Ammon's horn (tissue), 1 donor: ENCODE data around the gene L3MBTL4.

ENCODE experiments used
- DNase-seq: peaks from one replicate; pipeline ENCODE4 v3.0.0-alpha.2; 2016; ENCODE audit warnings: low spot score

The L3MBTL4 gene

DNA sequence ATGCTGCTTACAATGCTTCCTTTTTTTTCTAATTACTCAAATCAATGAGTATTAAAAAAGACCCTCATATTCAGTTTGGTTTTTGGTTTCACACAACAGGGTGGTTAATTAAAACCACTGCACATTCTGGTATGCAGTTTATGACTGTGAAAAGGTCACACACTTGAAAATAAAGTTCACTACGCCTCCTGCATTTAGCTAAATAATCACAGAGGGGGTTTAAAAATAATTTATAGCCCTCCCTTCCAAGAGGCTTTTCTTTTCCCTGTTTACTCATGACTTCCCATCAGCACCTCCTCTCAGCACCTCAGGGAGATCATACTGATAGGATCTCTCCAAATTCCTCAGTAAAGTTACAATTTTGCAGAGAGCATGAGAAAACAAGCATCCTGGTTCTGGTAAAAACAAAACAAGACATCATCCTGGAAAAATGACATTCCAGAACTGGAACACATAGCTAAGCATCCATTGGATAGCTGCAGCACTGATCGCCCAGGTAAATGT is 389.9 kb downstream of the L3MBTL4 start:
- no peak for DNase-seq

DNA sequence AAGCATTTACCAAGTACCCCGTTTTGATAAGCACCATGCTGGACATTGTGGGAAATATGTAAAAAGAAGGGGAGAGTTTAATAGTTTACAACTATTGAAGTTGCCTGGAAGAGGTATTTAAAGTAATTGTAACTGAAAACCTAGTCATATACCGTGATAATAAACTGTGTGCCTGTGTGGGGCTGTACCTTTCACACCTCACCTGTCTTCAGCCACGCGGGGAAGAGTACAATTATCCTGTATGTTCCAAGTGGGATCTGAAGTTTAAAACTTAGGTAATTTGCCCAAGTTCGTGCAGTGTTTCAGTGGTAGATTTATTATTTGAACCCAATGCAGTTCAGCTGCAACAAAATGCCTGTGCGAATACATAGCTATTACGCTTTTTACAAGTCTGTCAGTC is 391.2 kb downstream of the L3MBTL4 start:
- no peak for DNase-seq

DNA sequence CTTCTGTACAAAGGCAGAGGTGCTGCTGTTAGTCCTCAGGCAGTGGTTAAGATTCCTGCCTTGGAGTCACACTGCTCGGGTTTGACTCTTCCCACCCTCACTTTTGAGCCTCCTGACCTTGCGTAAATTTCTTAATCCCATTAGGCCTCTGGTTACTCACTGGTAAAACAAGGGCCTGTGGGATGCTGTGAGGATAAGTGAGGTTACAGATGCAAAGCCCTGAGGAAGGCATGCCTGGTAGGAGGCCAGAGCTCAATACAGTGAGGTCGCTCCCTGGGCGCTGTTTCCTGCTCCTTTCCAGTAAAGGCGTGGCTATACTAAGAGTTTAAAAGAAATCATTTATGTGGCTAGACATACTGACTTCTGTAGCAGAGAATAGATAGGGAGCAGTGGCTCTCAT is 391.9 kb downstream of the L3MBTL4 start:
- DNase-seq: no peak

DNA sequence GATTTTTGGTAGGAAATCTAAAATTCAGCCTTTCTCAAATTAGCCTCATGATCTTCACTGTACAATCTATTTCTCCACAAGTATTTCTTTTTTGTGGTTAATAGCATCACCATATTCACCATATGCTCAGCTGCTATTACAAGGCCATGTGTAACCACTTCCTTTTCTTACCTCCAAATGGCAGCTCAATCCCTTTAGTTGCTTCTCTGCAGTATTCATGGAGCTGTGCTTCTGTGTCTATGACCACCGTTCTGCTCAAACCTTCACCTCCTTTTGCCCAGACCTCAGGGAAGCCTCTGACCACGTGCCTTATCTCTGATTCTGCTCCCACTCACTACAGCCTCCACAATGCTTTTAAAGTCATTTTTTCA is 392.7 kb downstream of the L3MBTL4 start:
- no peak for DNase-seq

DNA sequence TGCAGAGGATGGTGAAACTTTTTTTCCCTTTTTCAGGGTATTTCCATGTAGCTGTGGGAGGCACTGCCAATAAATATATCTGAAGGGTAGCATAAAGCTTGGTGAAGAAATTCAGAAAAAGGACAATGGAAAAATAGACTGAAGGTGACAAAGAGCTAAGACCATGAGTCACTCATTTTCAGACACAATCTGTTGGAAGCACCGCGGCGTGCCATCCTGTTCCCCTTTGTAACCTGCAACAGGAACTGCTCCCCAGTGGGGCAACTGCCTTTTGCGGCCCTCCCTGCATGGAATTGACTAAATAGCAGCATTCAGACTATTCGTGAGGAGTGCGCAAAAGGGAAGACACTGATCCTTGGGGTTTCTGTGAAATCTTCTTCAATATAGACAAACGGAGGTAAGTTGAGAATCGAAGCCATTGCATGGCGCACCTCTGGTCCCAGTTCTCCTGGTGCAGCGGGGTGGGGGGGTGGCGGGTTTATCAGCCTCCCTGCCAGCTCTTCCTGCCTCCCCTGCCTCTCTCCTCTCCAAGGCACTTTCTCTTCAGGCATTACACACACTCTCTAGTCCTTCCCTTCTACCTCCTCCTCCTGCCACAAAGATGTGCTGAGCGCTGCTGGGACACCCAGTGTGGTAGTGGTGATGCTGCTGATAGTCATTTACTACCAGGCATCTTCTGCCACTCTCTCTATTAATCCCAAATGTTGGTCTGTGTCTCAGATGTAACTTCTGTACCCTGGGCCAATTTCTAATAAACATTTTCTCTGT is 393.2 kb downstream of the L3MBTL4 start:
- DNase-seq: no peak

DNA sequence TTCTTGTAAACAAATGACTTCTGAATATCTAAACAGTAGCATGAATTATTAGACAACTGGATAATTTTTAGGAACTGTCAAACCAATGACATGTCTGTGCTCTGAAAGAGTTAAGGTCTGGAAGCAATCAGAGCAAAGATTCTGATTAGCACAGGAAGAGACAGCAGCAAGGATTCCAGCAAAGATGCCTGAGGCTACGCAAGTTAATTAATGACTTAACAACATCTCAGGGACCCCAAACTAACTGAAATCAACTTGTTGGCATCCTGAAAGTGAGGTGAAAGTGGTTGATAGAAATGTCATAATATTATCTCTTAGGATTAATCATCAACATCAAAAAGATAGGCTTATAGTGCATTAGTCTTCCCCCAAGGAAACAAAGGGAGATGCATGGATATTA is 396.0 kb downstream of the L3MBTL4 start:
- DNase-seq: no peak

DNA sequence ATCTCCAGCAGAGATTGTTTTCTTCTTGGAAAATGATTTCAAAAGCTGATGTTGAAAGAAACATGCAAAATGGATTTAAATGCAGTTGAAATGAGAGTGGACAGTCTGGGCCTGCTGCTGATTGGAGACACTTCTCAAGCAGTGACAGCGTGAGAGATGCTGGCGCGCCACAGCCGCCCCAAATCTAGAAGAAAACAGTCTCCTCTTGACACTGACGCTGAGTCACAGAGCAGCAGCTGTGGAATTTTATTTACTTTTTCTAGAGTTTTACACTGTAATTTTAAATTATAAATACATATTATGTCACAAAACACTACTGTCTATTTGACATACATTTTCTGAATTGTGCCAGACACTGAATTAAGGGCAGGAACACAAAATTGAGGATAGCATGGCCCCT is 397.5 kb downstream of the L3MBTL4 start:
- no peak for DNase-seq

DNA sequence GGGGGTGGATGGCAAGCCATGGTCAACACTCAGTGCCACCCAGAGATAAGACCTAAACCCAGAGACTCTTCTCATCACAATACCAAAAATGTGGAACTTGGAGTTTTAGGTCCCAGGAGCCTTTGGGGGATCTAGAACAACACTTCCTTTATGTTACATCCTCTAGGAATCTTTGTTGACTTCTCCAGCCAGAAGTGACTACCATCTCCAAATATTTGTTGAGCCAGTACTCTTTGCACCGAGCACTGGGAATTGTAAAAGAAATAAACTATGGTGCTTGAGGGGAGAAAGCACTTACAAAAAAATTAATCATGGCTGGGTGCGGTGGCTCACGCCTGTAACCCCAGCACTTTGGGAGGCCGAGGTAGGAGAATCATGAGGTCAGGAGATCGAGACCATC is 399.3 kb downstream of the L3MBTL4 start:
- DNase-seq: no peak

DNA sequence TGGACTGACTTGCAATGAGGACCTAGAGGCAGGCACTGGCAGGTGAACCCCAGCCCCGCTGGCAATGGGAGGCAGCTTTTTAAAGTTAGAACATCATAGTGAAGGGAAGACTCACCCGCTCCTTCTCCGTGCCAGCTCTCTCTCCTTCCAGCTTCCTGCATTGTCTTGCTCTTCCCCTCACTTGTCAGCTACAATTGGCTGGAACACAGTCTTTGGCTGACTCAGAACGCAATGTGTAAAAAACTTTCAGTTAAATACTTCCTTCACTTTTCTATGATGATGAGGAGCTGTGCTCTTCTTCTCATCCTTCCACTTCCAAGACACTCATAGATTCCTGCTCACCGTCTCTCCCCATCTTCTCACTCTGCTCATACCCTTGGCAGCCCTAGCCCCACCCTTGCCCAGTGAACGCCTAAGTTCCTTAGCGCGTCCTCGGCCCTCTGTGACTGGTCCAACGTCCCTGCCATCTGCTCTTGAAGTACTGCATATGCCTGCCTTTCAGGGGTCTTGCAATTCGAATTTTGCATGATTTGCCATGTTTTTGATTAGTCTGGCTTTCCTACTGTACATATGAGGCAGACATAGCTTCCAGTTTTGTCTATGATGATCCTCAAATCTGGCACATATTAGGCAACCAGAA is 401.4 kb downstream of the L3MBTL4 start:
- peak; percentile 15 for DNase-seq

DNA sequence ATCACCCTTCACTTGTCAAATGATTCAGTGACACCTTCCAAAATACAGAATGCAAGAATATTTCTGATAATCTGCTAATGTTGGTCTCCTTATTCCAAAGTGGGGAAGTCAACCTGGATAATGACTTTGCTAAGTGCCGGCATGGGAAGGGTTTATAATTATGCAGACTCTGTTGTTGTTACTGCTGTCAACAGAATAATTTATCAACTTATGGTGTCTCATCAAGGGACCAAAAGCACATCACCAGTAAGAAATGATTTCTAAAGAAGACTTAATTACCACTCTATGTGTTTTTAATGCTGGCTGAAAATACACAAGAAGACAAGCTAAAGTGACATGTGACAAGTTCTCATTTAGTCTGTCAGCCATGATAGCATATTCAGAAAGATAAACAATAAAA is 403.8 kb downstream of the L3MBTL4 start:
- DNase-seq: no peak

DNA sequence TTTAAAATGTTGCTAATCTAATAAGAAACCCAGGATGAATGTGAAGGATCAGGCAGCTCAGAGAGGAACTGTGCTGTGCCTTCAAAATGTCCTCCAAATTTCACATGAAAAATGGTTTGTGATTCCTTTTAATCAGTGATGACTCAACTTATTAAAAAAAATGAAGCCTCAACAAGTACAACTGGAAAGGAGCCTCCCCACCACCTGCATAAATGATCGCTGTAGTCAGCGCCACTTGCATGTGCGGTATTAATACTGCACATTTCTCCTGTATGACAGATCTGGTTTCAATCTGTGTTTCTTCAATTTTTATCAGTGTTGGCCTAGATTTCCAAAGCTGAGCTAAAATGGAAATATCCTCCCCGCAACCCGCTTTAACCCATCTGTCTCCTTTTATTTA is 404.4 kb downstream of the L3MBTL4 start:
- DNase-seq: no peak

DNA sequence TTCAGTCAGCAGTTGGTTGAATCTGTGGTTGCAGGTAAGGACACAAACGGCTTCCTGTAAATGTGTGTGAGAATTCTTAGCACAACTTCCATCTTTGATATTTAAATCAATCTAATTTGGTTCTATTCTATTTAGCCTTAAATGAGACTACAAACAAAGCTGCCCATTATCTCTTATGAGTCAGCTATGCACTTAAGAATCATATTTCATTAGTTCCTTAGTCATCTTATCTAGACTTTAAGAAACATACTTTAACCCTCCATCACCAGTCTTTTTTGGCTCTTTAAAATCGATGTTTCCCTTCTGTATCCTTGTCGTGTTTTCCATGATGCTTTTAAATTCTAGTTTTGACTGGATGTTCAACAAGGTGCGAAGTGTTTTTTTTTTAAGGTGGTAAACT is 405.0 kb downstream of the L3MBTL4 start:
- no peak for DNase-seq

DNA sequence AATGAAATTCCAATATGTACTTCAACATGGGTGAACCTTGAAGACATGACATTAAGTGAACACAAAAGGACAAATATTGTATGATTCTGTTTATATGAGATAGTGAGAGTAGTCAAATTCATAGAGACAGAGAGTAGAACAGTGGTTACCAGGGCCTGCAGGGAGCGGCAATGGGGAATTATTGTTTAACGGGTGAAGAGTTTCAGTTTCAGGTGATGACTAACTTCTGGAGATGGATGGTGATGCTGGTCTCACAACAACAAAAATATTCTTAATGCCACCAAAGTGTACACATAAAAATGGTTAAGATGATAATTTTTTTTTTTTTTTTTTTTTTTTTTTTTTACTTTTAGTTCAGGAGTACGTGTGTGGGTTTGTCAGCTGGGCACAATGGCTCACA is 410.0 kb downstream of the L3MBTL4 start:
- no peak for DNase-seq

DNA sequence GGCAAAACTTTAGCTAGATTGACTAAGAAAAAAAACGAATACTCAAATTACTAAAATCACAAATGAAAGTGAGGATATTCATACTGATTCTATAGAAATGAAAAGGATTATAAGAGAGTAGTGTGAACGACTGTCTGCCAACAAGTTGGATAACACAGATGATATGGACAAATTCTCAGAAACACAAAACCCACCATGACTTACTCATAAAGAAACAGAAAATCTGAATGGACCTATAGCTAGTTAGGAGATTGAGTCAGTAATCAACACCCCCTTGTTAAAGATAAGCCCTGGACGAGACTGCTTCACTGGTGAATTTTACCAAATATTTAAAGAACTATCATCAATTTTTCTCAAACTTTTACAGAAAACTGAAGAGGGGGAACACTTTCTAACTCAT is 410.6 kb downstream of the L3MBTL4 start:
- no peak for DNase-seq

DNA sequence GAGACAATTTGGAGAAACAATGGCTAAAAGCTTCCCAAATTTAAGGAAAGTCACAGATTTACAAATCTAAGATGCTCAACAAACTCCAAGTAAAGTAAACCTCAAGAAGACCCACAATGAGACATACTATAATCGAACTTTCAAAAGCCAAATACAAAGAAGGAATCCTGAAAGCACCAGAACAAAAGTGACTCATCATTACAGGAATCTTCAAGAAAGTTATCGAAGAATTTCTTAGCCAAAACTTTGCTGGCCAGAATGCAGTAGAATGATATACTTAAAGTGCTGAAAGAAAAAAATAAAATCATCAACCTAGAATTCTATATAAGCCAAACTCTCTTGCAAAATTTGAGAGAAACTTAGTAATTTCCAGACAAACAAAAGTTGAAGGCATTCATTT is 412.8 kb downstream of the L3MBTL4 start:
- no peak for DNase-seq

DNA sequence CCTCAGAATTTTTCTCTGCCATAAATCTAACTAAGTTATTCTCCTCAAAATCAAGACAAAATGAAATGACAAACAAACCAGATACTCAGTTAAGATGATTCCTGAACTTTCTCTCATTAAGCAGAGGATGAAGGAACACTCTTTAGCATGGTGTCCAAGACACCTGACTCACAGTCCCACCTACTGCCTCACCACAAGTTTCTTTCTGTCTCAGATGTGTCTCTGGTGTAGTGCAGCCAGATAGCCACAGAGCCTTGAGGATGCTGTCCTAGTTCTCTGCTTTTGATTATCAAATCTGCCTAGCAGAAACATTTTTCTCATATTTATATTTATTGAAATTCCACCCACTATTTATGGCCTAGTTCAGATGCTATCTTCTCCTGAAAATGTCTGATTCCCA is 415.8 kb downstream of the L3MBTL4 start:
- no peak for DNase-seq

DNA sequence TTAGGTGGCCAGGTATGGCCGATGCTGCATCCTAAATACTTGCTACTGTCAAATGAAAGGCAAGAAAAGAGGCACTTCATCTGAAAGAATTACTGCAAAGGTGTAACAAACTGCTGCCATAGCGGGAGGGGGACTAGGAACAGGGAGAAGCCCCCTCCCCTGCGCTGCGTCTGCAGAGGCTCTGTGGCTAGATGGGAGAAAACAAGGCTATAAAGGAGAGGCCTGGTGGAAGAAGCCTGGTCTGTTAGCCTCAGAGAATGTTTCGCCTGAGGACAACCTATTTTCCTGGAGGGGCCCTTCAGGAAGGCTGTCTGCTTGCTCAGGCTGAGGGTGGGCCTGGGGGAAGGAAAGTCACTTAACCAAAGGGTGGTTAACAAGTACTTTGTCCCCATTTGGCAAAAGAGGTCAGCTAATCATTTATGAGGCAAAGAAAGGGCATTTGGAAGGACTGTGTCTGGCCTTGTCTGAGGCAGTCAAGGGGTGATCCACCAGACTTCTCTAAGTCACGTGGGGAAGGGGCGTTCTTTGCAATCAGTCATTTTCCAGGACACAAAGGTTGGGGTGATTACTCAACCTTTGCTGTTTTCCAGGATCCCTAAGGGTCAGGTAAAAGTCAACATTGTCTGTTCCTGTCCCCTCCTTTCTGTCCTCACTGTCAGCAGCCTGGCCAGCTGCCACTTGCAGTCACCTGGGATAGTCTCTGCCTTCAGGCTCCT is 416.4 kb downstream of the L3MBTL4 start:
- no peak for DNase-seq

DNA sequence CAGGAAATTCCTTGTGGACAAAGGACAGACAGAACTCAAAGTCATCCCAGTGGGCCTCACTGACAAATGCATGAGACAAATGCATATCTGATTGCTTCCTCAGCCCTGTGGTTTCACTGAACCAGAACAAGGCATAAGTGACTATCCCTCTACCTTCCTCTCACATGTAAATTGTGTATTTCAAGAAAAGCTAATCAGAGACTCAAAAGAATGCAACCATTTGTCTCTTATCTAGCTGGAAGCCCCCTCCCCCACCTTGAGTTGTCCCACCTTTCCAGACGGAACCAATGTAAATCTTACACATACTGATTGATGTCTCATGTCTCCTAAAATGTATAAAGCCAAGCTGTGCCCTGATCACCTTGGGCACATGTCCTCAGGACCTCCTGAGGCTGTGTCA is 417.4 kb downstream of the L3MBTL4 start:
- no peak for DNase-seq

DNA sequence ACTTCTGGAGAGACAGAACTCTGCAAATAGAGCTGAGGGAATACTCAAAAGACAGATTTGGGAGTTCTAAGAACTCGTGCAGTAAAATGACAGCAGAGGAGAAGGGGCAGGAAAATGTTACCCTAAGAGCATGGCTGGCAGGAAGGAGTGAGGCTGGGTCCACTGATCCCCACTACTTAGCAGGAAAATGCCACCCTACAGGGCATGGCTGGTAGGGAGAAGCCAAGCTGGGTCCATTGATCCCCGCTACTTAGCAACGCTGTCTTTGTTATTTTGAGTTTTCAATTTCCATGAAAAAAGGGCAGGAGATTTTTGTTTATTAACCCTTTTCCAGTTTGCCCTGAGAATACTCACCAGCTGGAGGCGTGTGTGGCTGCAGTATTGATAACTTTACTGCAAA is 419.1 kb downstream of the L3MBTL4 start:
- no peak for DNase-seq

DNA sequence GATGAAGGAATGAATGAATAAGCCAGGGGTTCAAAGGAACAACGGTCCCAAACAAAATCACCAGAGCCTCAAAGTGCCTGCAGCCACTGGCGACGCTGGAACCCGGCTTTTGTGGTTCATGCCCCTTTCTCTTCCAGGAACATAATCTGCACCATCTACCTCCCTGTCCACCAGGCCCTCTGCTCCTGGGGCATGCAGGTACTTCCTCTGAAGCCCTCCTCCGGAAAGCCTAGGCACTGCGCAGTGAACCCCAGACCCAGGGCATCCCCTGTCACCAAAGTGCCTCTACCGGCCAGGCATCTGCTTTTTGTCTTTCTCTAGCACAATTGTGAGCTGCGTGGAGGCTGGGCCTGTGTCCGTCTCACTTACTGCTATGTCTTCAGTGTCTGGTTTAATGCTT is 420.8 kb downstream of the L3MBTL4 start:
- DNase-seq: no peak

DNA sequence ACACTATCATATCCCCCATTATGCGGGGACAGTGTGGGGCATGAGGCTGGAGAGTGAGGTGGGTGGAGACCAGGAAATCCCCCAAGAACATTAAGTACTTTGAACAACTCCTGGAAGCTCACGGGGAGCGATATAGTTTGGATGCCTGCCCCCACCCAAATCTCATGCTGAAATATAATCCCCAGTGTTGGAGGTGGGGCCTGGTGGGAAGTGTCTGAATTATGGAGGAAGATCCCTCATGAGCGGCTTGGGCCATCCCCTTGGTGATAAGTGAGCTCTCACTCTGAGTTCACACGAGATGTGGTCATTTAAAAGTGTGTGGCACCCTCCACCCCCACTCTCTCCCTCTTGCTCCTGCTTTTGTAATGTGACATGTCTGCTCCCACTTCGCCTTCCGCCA is 422.3 kb downstream of the L3MBTL4 start:
- DNase-seq: no peak

DNA sequence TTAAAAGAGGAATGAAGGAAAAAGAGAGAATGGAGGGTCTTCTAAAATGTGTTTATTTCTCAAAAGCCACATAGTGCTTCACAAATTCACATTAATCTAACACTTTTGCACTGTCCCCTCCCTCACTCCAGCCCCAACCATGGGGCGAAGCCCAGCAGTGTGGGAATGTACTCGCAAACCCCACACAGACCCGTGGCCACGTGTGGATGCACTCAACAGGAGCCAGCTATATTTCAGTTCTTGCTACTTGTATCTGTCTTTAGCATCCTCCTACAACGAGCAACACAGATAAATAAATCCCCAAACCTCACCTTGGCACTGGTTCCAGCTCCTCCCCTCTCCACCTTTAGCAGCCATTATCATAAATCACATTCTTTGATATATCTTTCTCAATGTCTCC is 427.5 kb downstream of the L3MBTL4 start:
- DNase-seq: no peak

DNA sequence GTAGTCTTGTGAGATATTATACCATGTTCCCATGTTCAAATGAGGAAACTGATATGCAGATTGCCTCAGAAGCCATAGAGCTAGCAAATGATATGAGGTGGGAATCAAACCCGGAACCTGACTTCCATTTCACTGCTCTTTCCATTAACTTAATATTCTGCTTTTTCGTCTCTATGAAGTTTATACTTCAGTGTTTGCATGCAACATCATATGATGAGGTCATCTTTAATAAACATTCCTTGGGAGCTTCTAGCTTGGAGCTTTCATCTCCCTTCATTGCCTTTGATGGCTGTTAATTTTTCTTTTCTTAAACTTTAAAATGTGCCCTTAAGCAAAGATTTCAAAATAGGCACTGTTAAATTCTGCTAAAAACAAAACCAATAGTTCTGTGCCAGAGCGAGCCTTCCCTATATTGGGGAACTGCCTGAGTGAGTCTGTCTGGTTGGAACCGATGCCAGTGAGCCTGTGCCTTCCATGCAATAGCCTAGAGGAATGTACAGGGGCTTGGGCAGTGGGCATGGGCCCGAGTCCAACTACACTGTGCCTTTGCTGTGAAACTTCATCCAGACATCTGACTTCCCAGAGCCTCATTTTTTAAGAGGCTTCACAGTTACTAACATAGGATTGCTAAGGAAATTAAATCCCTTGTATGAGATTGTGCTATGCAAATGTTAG is 428.3 kb downstream of the L3MBTL4 start:
- DNase-seq: no peak
